Sigmoid colon (tissue), 4 donors: ENCODE results near the gene CNTFR.

Experiments used
- EP300 ChIP-seq, 4 donors: sonication (generic); formaldehyde crosslinking; IDR thresholded peaks; one replicate each; pipeline ENCODE4 v1.6.1; 2017; ENCODE audit warnings: antibody characterized with exemption in 4 of 4
- POLR2A ChIP-seq, 2 donors: fragments of 450-650 bp; IDR thresholded peaks; one replicate each; pipeline ENCODE4 v1.6.1; 2016; ENCODE audit warnings: antibody characterized with exemption in 2 of 2, mild to moderate bottlenecking in 2 of 2, moderate library complexity in 2 of 2
- POLR2AphosphoS5 ChIP-seq, 4 donors: sonication (generic); formaldehyde crosslinking; IDR thresholded peaks; one replicate each; pipeline ENCODE4 v1.6.1; 2017; ENCODE audit warnings: antibody characterized with exemption in 4 of 4
- TF ChIP-seq, protein P1 (sequence below), 4 experiments: fragments of 450-650 bp in 3 of 4; fragments of 200-600 bp in 1 of 4; IDR thresholded peaks; one replicate each; pipeline ENCODE4 v1.5.1; 2016 to 2019; ENCODE audit warnings: antibody characterized with exemption in 4 of 4, mild to moderate bottlenecking in 3 of 4, moderate library complexity in 2 of 4

- TF ChIP-seq, protein P1, sequence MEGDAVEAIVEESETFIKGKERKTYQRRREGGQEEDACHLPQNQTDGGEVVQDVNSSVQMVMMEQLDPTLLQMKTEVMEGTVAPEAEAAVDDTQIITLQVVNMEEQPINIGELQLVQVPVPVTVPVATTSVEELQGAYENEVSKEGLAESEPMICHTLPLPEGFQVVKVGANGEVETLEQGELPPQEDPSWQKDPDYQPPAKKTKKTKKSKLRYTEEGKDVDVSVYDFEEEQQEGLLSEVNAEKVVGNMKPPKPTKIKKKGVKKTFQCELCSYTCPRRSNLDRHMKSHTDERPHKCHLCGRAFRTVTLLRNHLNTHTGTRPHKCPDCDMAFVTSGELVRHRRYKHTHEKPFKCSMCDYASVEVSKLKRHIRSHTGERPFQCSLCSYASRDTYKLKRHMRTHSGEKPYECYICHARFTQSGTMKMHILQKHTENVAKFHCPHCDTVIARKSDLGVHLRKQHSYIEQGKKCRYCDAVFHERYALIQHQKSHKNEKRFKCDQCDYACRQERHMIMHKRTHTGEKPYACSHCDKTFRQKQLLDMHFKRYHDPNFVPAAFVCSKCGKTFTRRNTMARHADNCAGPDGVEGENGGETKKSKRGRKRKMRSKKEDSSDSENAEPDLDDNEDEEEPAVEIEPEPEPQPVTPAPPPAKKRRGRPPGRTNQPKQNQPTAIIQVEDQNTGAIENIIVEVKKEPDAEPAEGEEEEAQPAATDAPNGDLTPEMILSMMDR (IDR thresholded peaks at IDR 0.05) = no peak
- TF ChIP-seq EP300 (IDR thresholded peaks at IDR 0.05) (no peak), POLR2A (IDR thresholded peaks at IDR 0.05) (no peak), POLR2AphosphoS5 (IDR thresholded peaks at IDR 0.05) (no peak)
Measured at GRCh38 chr9:34536685-34537084, 52.8 kb downstream of the CNTFR start.
